HL-60/S4 treated with retinoic acid at 250 ng/mL for 4 days and 3 days (cell line): Measurements from ENCODE around the gene PDE1C.

Experiments
- in situ Hi-C: fragments of 300-500 bp; cut with MboI; formaldehyde crosslinking; loops from 2 replicates; pipeline ENCODE4 v1.7.0; 2022; ENCODE audit warnings: low sequenced_read_pairs

PDE1C gene

GRCh38 chr7:31724696-31725095 is 345.5 kb downstream of the PDE1C start:
- in situ Hi-C loops: loop anchor here (25.0 kb wide), 2 partner anchors 587 to 613 kb away; no protein-coding TSS in a partner anchor

GRCh38 chr7:31720366-31720765 is 349.8 kb downstream of the PDE1C start:
- in situ Hi-C loops: no loop called here

- in situ Hi-C loops: no loop called here
Measured at GRCh38 chr7:31716355-31716754, 353.9 kb downstream of the PDE1C start.

GRCh38 chr7:31710171-31710570 is 360.0 kb downstream of the PDE1C start:
- in situ Hi-C loops: no loop called here

- in situ Hi-C loops: no loop called here
Measured at GRCh38 chr7:31707089-31707488, 363.1 kb downstream of the PDE1C start.

- in situ Hi-C loops: no loop called here
Measured at GRCh38 chr7:31705377-31705776, 364.8 kb downstream of the PDE1C start.

GRCh38 chr7:31702354-31702753 is 367.9 kb downstream of the PDE1C start:
- in situ Hi-C loops: no loop called here
